Measurements from ENCODE around the gene EZH2. TPM values are rescaled to one million over a fixed set of nuclear protein-coding genes. Genes with fewer than 3 reads are reported as not detected.

Gene EZH2
- total and polyA plus RNA-seq, 4 donors, result 3.6 to 14.8 (median 4.4) TPM

DNA sequence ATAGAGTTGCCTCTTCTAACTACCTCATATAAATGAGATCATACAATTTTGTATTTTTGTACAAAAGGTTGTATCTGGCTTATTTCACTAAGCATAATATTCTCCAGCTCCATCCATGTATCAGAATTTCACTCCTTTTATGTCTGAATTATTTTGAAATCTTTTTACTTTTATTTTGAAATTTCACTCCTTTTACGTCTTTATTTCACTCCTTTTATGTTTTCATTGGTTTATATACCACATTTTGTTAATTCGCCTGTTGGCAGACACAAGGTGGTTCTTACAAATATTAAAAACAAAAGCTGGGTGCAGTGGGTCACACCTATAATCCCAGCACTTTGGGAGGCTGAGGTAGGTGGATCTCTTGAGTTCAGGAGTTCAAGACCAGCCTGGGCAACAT is 5.8 kb downstream of the EZH2 start:
- ATAC-seq (ENCODE audit: insufficient read depth, low FRiP score) (no peak), DNase-seq (no peak)
- TF ChIP-seq, protein P1, sequence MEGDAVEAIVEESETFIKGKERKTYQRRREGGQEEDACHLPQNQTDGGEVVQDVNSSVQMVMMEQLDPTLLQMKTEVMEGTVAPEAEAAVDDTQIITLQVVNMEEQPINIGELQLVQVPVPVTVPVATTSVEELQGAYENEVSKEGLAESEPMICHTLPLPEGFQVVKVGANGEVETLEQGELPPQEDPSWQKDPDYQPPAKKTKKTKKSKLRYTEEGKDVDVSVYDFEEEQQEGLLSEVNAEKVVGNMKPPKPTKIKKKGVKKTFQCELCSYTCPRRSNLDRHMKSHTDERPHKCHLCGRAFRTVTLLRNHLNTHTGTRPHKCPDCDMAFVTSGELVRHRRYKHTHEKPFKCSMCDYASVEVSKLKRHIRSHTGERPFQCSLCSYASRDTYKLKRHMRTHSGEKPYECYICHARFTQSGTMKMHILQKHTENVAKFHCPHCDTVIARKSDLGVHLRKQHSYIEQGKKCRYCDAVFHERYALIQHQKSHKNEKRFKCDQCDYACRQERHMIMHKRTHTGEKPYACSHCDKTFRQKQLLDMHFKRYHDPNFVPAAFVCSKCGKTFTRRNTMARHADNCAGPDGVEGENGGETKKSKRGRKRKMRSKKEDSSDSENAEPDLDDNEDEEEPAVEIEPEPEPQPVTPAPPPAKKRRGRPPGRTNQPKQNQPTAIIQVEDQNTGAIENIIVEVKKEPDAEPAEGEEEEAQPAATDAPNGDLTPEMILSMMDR (IDR thresholded peaks at IDR 0.05; ENCODE audit: control extremely low read depth, extremely low read depth), result no peak
- H3K9me3 ChIP-seq (ENCODE audit: control insufficient read depth in 4 of 4, insufficient read depth in 3 of 4, low read length in 3 of 4), result no peaks in the 10 kb centered on the region
- WGBS, 2 donors, result 94 to 96% methylated on average over 2 of the region's 2 CpGs
- H3K36me3 ChIP-seq (ENCODE audit: control insufficient read depth in 4 of 4, insufficient read depth in 4 of 4, low read length in 4 of 4), result no peaks in the 10 kb centered on the region
- no peak overlapping the region for H3K4me3 ChIP-seq
- no peaks in the 10 kb centered on the region for H3K27me3 ChIP-seq (ENCODE audit: control insufficient read depth in 3 of 3, insufficient read depth in 3 of 3, low read length in 2 of 3)
- H3K27ac ChIP-seq (ENCODE audit: low read depth in 1 of 2, low read length in 1 of 2), result no peak overlapping the region
- no peak overlapping the region for H3K9ac ChIP-seq (ENCODE audit: insufficient read depth in 1 of 2, low read length in 2 of 2)
- peaks cover 0 to 14% (median 0%) of the 10 kb centered on the region in 5 donors for H3K4me1 ChIP-seq (ENCODE audit: control insufficient read depth in 5 of 5, insufficient read depth in 5 of 5, low read length in 5 of 5)

GRCh38 chr7:148877517-148877916 is 6.6 kb downstream of the EZH2 start:
- Histone ChIP-seq H3K27ac (ENCODE audit: low read depth in 1 of 2, low read length in 1 of 2) (no peak overlapping the region), H3K9ac (ENCODE audit: insufficient read depth in 1 of 2, low read length in 2 of 2) (no peak overlapping the region), H3K36me3 (ENCODE audit: control insufficient read depth in 4 of 4, insufficient read depth in 4 of 4, low read length in 4 of 4) (no peaks in the 10 kb centered on the region), H3K27me3 (ENCODE audit: control insufficient read depth in 3 of 3, insufficient read depth in 3 of 3, low read length in 2 of 3) (no peaks in the 10 kb centered on the region), H3K9me3 (ENCODE audit: control insufficient read depth in 4 of 4, insufficient read depth in 3 of 4, low read length in 3 of 4) (no peaks in the 10 kb centered on the region), H3K4me3 (no peak overlapping the region), H3K4me1 (ENCODE audit: control insufficient read depth in 5 of 5, insufficient read depth in 5 of 5, low read length in 5 of 5) (peaks cover 0 to 11% (median 0%) of the 10 kb centered on the region in 5 donors)
- ATAC-seq (ENCODE audit: insufficient read depth, low FRiP score) (no peak), DNase-seq (no peak)
- WGBS, 2 donors, result 87 to 96% methylated on average over 1 of the region's 1 CpG
- TF ChIP-seq, protein P1 (IDR thresholded peaks at IDR 0.05; ENCODE audit: control extremely low read depth, extremely low read depth), result no peak

DNA sequence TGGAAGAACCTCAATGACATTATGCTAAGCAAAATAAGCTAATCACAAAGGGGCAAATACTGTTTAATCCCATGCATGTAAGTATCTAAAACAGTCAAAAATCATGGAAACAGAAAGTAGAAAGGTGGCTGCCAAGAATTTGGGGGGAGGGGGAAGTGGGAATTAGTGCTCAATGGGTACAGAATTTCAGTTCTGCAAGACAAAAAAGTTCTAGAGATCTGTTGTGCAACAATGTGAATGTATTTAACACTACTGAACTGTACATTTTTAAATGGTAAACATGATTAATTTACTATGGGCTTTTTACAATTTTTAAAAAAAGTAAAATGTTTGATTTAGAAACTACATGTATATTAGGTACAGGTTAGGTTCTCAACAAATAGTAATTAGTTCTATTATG is 11.9 kb downstream of the EZH2 start:
- ATAC-seq (ENCODE audit: insufficient read depth, low FRiP score) (no peak), DNase-seq (no peak)
- H3K27me3 ChIP-seq (ENCODE audit: control insufficient read depth in 3 of 3, insufficient read depth in 3 of 3, low read length in 2 of 3), result no peaks in the 10 kb centered on the region
- H3K27ac ChIP-seq (ENCODE audit: low read depth in 1 of 2, low read length in 1 of 2), result no peak overlapping the region
- H3K9me3 ChIP-seq (ENCODE audit: control insufficient read depth in 4 of 4, insufficient read depth in 3 of 4, low read length in 3 of 4), result peaks cover 0 to 7% (median 0%) of the 10 kb centered on the region in 4 donors
- H3K4me3 ChIP-seq, result no peak overlapping the region
- H3K9ac ChIP-seq (ENCODE audit: insufficient read depth in 1 of 2, low read length in 2 of 2), result no peak overlapping the region
- H3K36me3 ChIP-seq (ENCODE audit: control insufficient read depth in 4 of 4, insufficient read depth in 4 of 4, low read length in 4 of 4), result no peaks in the 10 kb centered on the region
- no peaks in the 10 kb centered on the region for H3K4me1 ChIP-seq (ENCODE audit: control insufficient read depth in 5 of 5, insufficient read depth in 5 of 5, low read length in 5 of 5)
- TF ChIP-seq, protein P1 (IDR thresholded peaks at IDR 0.05; ENCODE audit: control extremely low read depth, extremely low read depth), result no peak

DNA sequence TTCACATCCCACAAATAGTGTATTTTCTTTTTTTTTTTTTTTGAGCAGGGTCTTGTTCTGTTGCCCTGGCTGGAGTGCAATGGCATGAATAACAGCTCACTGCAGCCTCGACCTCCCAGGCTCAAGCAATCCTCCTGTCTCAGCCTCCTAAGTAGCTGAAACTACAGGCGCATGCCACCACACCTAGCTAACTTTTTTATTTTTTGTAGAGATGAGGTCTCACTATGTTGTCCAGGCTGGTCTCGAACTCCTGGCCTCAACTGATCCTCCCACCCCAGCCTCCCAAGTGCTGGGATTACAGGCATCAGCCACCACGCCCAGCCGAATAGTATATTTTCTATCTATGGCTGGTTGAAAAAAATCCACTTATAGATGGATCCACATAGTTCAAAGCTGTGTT is 12.5 kb downstream of the EZH2 start:
- ATAC-seq (ENCODE audit: insufficient read depth, low FRiP score) (no peak), DNase-seq (no peak)
- Histone ChIP-seq H3K4me1 (ENCODE audit: control insufficient read depth in 5 of 5, insufficient read depth in 5 of 5, low read length in 5 of 5) (no peaks in the 10 kb centered on the region), H3K36me3 (ENCODE audit: control insufficient read depth in 4 of 4, insufficient read depth in 4 of 4, low read length in 4 of 4) (no peaks in the 10 kb centered on the region), H3K9ac (ENCODE audit: insufficient read depth in 1 of 2, low read length in 2 of 2) (no peak overlapping the region), H3K27me3 (ENCODE audit: control insufficient read depth in 3 of 3, insufficient read depth in 3 of 3, low read length in 2 of 3) (no peaks in the 10 kb centered on the region), H3K4me3 (no peak overlapping the region), H3K27ac (ENCODE audit: low read depth in 1 of 2, low read length in 1 of 2) (no peak overlapping the region), H3K9me3 (ENCODE audit: control insufficient read depth in 4 of 4, insufficient read depth in 3 of 4, low read length in 3 of 4) (peaks cover 0 to 7% (median 0%) of the 10 kb centered on the region in 4 donors)
- 84 to 97% methylated on average over 5 of the region's 5 CpGs for WGBS, 2 donors
- TF ChIP-seq, protein P1 (IDR thresholded peaks at IDR 0.05; ENCODE audit: control extremely low read depth, extremely low read depth), result no peak

All from lung (tissue), 12 donors.